Peyer's patch (tissue), 4 donors: Measurements from ENCODE around the gene AGGF1. TPM values are rescaled to one million over a fixed set of nuclear protein-coding genes. Genes with fewer than 3 reads are reported as not detected.

Source experiments
- DNase-seq, 3 donors: peaks; one replicate each; pipeline ENCODE4 v3.0.0-alpha.2; 2017 to 2019
- H3K27ac ChIP-seq, 4 donors: fragments of 200-600 bp; sonication (generic); one replicate each; pipeline ENCODE4 v1.5.1; 2016 to 2019
- H3K27me3 ChIP-seq, 2 donors: fragments of 200-600 bp; sonication (generic); one replicate each; pipeline ENCODE4 v1.5.1; 2019
- H3K36me3 ChIP-seq, 3 donors: fragments of 200-600 bp; sonication (generic); one replicate each; pipeline ENCODE4 v1.5.1; 2016 to 2019
- H3K4me1 ChIP-seq, 4 donors: fragments of 200-600 bp; sonication (generic); one replicate each; pipeline ENCODE4 v1.5.1; 2016 to 2019
- H3K4me3 ChIP-seq, 4 donors: fragments of 200-600 bp; sonication (generic); 1 replicate in 3 of 4; 2 replicates in 1 of 4; pipeline ENCODE4 v1.5.1; 2016 to 2019; ENCODE audit warnings: mild to moderate bottlenecking in 1 of 4
- H3K9me3 ChIP-seq, 4 donors: fragments of 200-600 bp; sonication (generic); one replicate each; pipeline ENCODE4 v1.5.1; 2016 to 2019; ENCODE audit warnings: mild to moderate bottlenecking in 1 of 4
- CTCF ChIP-seq, 6 experiments: fragments of 450-650 bp in 4 of 6; fragments of 200-600 bp in 2 of 6; sonication (generic) in 1 of 6; IDR thresholded peaks; one replicate each; pipeline ENCODE4 v1.5.1; 2017 to 2019; ENCODE audit warnings: antibody characterized with exemption in 6 of 6, mild to moderate bottlenecking in 3 of 6, moderate library complexity in 1 of 6
- POLR2A ChIP-seq, 2 donors: fragments of 450-650 bp; IDR thresholded peaks; one replicate each; pipeline ENCODE4 v1.5.1; 2017; ENCODE audit warnings: antibody characterized with exemption in 2 of 2, mild to moderate bottlenecking in 2 of 2, moderate library complexity in 2 of 2
- total RNA-seq, 4 donors: library from RNA; depleted of rRNA; stranded (reverse); fragments of >200 nt; gene quantifications; one replicate each; pipeline ENCODE4 v1.1.0, GENCODE V29; 2016

The AGGF1 gene
- total RNA-seq, 4 donors from 2014 or later, result 45.0 to 52.4 (median 49.6) TPM

GRCh38 chr5:77016962-77017361 is 13.2 kb upstream of the AGGF1 start:
- no peak for DNase-seq
- H3K4me1 ChIP-seq, result no peaks in the 10 kb centered on the region
- H3K27me3 ChIP-seq, result no peaks in the 10 kb centered on the region
- no peaks in the 10 kb centered on the region for H3K36me3 ChIP-seq
- H3K9me3 ChIP-seq, result no peaks in the 10 kb centered on the region
- no peak overlapping the region for H3K4me3 ChIP-seq
- H3K27ac ChIP-seq, result no peak overlapping the region
- TF ChIP-seq CTCF (IDR thresholded peaks at IDR 0.05), result no peak
- no peak for TF ChIP-seq POLR2A (IDR thresholded peaks at IDR 0.05)

GRCh38 chr5:77017668-77018067 is 12.5 kb upstream of the AGGF1 start:
- Histone ChIP-seq H3K4me3 (no peak overlapping the region), H3K36me3 (no peaks in the 10 kb centered on the region), H3K27me3 (no peaks in the 10 kb centered on the region), H3K9me3 (no peaks in the 10 kb centered on the region), H3K27ac (no peak overlapping the region), H3K4me1 (no peaks in the 10 kb centered on the region)
- DNase-seq, result no peak
- no peak for TF ChIP-seq POLR2A (IDR thresholded peaks at IDR 0.05)
- no peak for TF ChIP-seq CTCF (IDR thresholded peaks at IDR 0.05)

GRCh38 chr5:77022511-77023417 is 7.4 kb upstream of the AGGF1 start:
- H3K4me3 ChIP-seq, result no peak overlapping the region
- DNase-seq, result peak in 1 of 3 donors; percentile 65
- peak overlapping the region in 1 of 4 donors; percentile 5 for H3K27ac ChIP-seq
- TF ChIP-seq POLR2A (IDR thresholded peaks at IDR 0.05) (no peak), CTCF (IDR thresholded peaks at IDR 0.05) (no peak)
- H3K4me1 ChIP-seq, result no peaks in the 10 kb centered on the region
- H3K36me3 ChIP-seq, result no peaks in the 10 kb centered on the region
- H3K27me3 ChIP-seq, result no peaks in the 10 kb centered on the region
- no peaks in the 10 kb centered on the region for H3K9me3 ChIP-seq

- DNase-seq, result no peak
- no peak for TF ChIP-seq POLR2A (IDR thresholded peaks at IDR 0.05)
- TF ChIP-seq CTCF (IDR thresholded peaks at IDR 0.05), result no peak
Observed at GRCh38 chr5:77024490-77024889, 5.7 kb upstream of the AGGF1 start.

GRCh38 chr5:77028631-77029375 is 1.4 kb upstream of the AGGF1 start:
- TF ChIP-seq CTCF (IDR thresholded peaks at IDR 0.05) (no peak), POLR2A (IDR thresholded peaks at IDR 0.05) (no peak)
- Histone ChIP-seq H3K27me3 (no peaks in the 10 kb centered on the region), H3K4me3 (no peak overlapping the region), H3K27ac (peak overlapping the region in 1 of 4 donors; percentile 27), H3K4me1 (peaks cover 0 to 17% (median 6%) of the 10 kb centered on the region in 4 donors), H3K36me3 (no peaks in the 10 kb centered on the region), H3K9me3 (peaks cover 0 to 4% (median 0%) of the 10 kb centered on the region in 4 donors)
- no peak for DNase-seq

More at GRCh38 chr5:77024490-77024889, 5.7 kb upstream of the AGGF1 start:
- H3K27ac ChIP-seq, result no peak overlapping the region
- H3K9me3 ChIP-seq, result peaks cover 0 to under 1% (median 0%) of the 10 kb centered on the region in 4 donors
- H3K4me3 ChIP-seq, result no peak overlapping the region
- H3K36me3 ChIP-seq, result no peaks in the 10 kb centered on the region
- no peaks in the 10 kb centered on the region for H3K27me3 ChIP-seq
- no peaks in the 10 kb centered on the region for H3K4me1 ChIP-seq
